ENCODE measurements around the gene HELT.

- TF ChIP-seq EP300 (IDR thresholded peaks at IDR 0.05), result no peak
- TF ChIP-seq CTCF (IDR thresholded peaks at IDR 0.05), result no peak
Measured at GRCh38 chr4:185033950-185034349, 15.7 kb downstream of the HELT start.

Data from esophagus muscularis mucosa (tissue), 3 donors.